ENCODE data around the gene TAPT1. TPM values are rescaled to one million over a fixed set of nuclear protein-coding genes. Genes with fewer than 3 reads are reported as not detected.
A peak's percentile ranks its signal among the peaks of the same experiment; 100 is the strongest.

Gene TAPT1
- total and polyA plus RNA-seq, 2 of the 13 experiments (the other 11 are each of a cell fraction or from before 2014, with no cell fraction given), result 24.5 to 25.3 TPM

GRCh38 chr4:16126714-16127113, 99.6 kb downstream of the TAPT1 start:
- WGBS (ENCODE audit: low lambda C conversion rate), result 50% methylated on average over 1 of the region's 1 CpG
- no peaks in the 10 kb centered on the region for H3K79me2 ChIP-seq (ENCODE audit: insufficient read depth, low read length)
- no peaks in the 10 kb centered on the region for H3K9me3 ChIP-seq (ENCODE audit: low read length)
- H3K27me3 ChIP-seq (ENCODE audit: control insufficient read depth in 1 of 2, insufficient read depth in 2 of 2, low read length in 2 of 2), result peaks cover 0 to 9% of the 10 kb centered on the region in 2 experiments; a peak in 3 of 5 replicates
- no TSS peak for BruUV-seq (replicated peaks)
- H4K20me1 ChIP-seq (ENCODE audit: insufficient read depth, low read length), result no peaks in the 10 kb centered on the region
- peaks cover 82% of the 10 kb centered on the region for H3K4me1 ChIP-seq (ENCODE audit: insufficient read depth, low read length)
- ChIA-PET POLR2A (interaction anchor here (0.9 to 2.3 kb wide), 3 partner anchors 11 to 14 kb away, joined by 3 to 8 read pairs (median 3); no protein-coding TSS in a partner anchor), CTCF (ENCODE audit: low intra/inter-chr PET ratio, low total read pairs) (no interaction called here)
- H3K4me3 ChIP-seq (replicated peaks in 1 of 3; ENCODE audit: insufficient read depth in 1 of 3, low read depth in 2 of 3, low read length in 3 of 3), result no peak overlapping the region
- H3K36me3 ChIP-seq (replicated peaks in 1 of 2; ENCODE audit: control insufficient read depth in 1 of 2, insufficient read depth in 2 of 2, low read length in 2 of 2), result no peaks in the 10 kb centered on the region
- intact Hi-C loops (cut with micrococcal nuclease; ENCODE audit: unreplicated experiment) (no loop called here), in situ Hi-C loops (cut with HindIII; ENCODE audit: extremely low pct_ligation_motif_present, low pct_unique_long_range_greater_than_20kb) (no loop called here)
- ATAC-seq (no peak; the same call in 2 of the 3 replicates), FAIRE-seq (no peak), DNase-seq (ENCODE audit: low spot score) (no peak)
- no peak overlapping the region for H3K4me2 ChIP-seq (ENCODE audit: low read depth, low read length)
- no peak overlapping the region for H3K27ac ChIP-seq (ENCODE audit: extremely low read length, insufficient read depth, low read length)
- H3K9ac ChIP-seq (ENCODE audit: insufficient read depth, low read depth, low read length), result no peak overlapping the region
- no peak overlapping the region for H2AFZ ChIP-seq (ENCODE audit: low read length)
- TF ChIP-seq RBFOX2 (IDR thresholded peaks at IDR 0.05; ENCODE audit: low read depth, low read length), result no peak
- no peak for TF ChIP-seq NFE2 (CRISPR knock-in tag; IDR thresholded peaks at IDR 0.05)
- no peak for TF ChIP-seq HCFC1 (IDR thresholded peaks at IDR 0.05; ENCODE audit: low read depth, low read length)
- peak; percentile 55; the same call in 1 of the 2 replicates for TF ChIP-seq TBX2 (CRISPR knock-in tag; IDR thresholded peaks at IDR 0.05; ENCODE audit: borderline replicate concordance)
- TF ChIP-seq CTCF (CRISPR knock-in tag; IDR thresholded peaks at IDR 0.05), result no peak
- no peak for TF ChIP-seq IKZF4 (CRISPR knock-in tag; IDR thresholded peaks at IDR 0.05; ENCODE audit: borderline replicate concordance, low read depth, not compliant biosample characterization)
- TF ChIP-seq TBP (CRISPR knock-in tag; IDR thresholded peaks at IDR 0.05), result no peak
- TF ChIP-seq ZNF281 (CRISPR knock-in tag; IDR thresholded peaks at IDR 0.05; ENCODE audit: borderline replicate concordance), result peak; percentile 11; the same call in 1 of the 2 replicates
- TF ChIP-seq ZNF609 (CRISPR knock-in tag; IDR thresholded peaks at IDR 0.05; ENCODE audit: borderline replicate concordance), result peak; percentile 55
- TF ChIP-seq ZNF12 (CRISPR knock-in tag; IDR thresholded peaks at IDR 0.05), result no peak
- no peak for TF ChIP-seq U2AF1 (optimal IDR thresholded peaks at IDR 0.05; ENCODE audit: low read depth, low read length)
- no peak for TF ChIP-seq ZNF382 (CRISPR knock-in tag; IDR thresholded peaks at IDR 0.05; ENCODE audit: borderline replicate concordance)
- TF ChIP-seq FOXP4 (CRISPR knock-in tag; IDR thresholded peaks at IDR 0.05), result peak; percentile 41

Measured in HepG2 (cell line).